ENCODE data around the gene CEP95.
A peak's percentile ranks its signal among the peaks of the same experiment; 100 is the strongest.

The CEP95 gene

GRCh38 chr17:64503821-64504768 is 2.7 kb upstream of the CEP95 start:
- H3K4me1 ChIP-seq (ENCODE audit: control insufficient read depth, insufficient read depth, low read length): peaks cover 34% of the 10 kb centered on the region
- H3K36me3 ChIP-seq (ENCODE audit: control insufficient read depth in 2 of 2, insufficient read depth in 2 of 2, low read length in 2 of 2): peaks cover 48 to 58% of the 10 kb centered on the region in 2 donors
- H3K27ac ChIP-seq (ENCODE audit: low read length): peak overlapping the region; percentile 100
- no peaks in the 10 kb centered on the region for H3K9me3 ChIP-seq (ENCODE audit: control insufficient read depth in 2 of 2, low read length in 2 of 2)
- H3K9ac ChIP-seq (ENCODE audit: low read length in 2 of 2): peak overlapping the region; percentile 100
- H3K4me3 ChIP-seq (ENCODE audit: low read length in 2 of 2): peak overlapping the region; percentile 98 to 100
- H3K27me3 ChIP-seq (ENCODE audit: control insufficient read depth in 1 of 2, insufficient read depth in 2 of 2, low read length in 2 of 2): no peaks in the 10 kb centered on the region

- peaks cover 49 to 53% of the 10 kb centered on the region in 2 donors for H3K36me3 ChIP-seq (ENCODE audit: control insufficient read depth in 2 of 2, insufficient read depth in 2 of 2, low read length in 2 of 2)
- H3K4me1 ChIP-seq (ENCODE audit: control insufficient read depth, insufficient read depth, low read length): peaks cover 32% of the 10 kb centered on the region
- H3K4me3 ChIP-seq (ENCODE audit: low read length in 2 of 2): peak overlapping the region; percentile 98 to 100
- H3K9me3 ChIP-seq (ENCODE audit: control insufficient read depth in 2 of 2, low read length in 2 of 2): no peaks in the 10 kb centered on the region
- H3K27ac ChIP-seq (ENCODE audit: low read length): peak overlapping the region; percentile 100
- H3K27me3 ChIP-seq (ENCODE audit: control insufficient read depth in 1 of 2, insufficient read depth in 2 of 2, low read length in 2 of 2): no peaks in the 10 kb centered on the region
- peak overlapping the region; percentile 100 for H3K9ac ChIP-seq (ENCODE audit: low read length in 2 of 2)
These were observed 1.9 kb upstream of the CEP95 start for GRCh38 chr17:64504769-64505339.

GRCh38 chr17:64505340-64506200 is 1.2 kb upstream of the CEP95 start:
- peaks cover 43 to 51% of the 10 kb centered on the region in 2 donors for H3K36me3 ChIP-seq (ENCODE audit: control insufficient read depth in 2 of 2, insufficient read depth in 2 of 2, low read length in 2 of 2)
- peaks cover 29% of the 10 kb centered on the region for H3K4me1 ChIP-seq (ENCODE audit: control insufficient read depth, insufficient read depth, low read length)
- no peaks in the 10 kb centered on the region for H3K27me3 ChIP-seq (ENCODE audit: control insufficient read depth in 1 of 2, insufficient read depth in 2 of 2, low read length in 2 of 2)
- no peaks in the 10 kb centered on the region for H3K9me3 ChIP-seq (ENCODE audit: control insufficient read depth in 2 of 2, low read length in 2 of 2)
- peak overlapping the region; percentile 98 to 100 for H3K4me3 ChIP-seq (ENCODE audit: low read length in 2 of 2)
- H3K27ac ChIP-seq (ENCODE audit: low read length): peak overlapping the region; percentile 100
- peak overlapping the region; percentile 100 for H3K9ac ChIP-seq (ENCODE audit: low read length in 2 of 2)

GRCh38 chr17:64506201-64506575 is 589 bp upstream of the CEP95 start, which contains the start of gene DDX5:
DDX5 (minus strand) TSS chr17:64506289; CDS start chr17:64506119, 170 bp downstream.
- H3K27ac ChIP-seq (ENCODE audit: low read length): peak within 1 kb of the TSS; percentile 100
- no peaks in the 10 kb centered on the region for H3K9me3 ChIP-seq (ENCODE audit: control insufficient read depth in 2 of 2, low read length in 2 of 2)
- H3K9ac ChIP-seq (ENCODE audit: low read length in 2 of 2): peak within 1 kb of the TSS; percentile 100
- H3K4me3 ChIP-seq (ENCODE audit: low read length in 2 of 2): peak within 1 kb of the TSS; percentile 98 to 100
- H3K4me1 ChIP-seq (ENCODE audit: control insufficient read depth, insufficient read depth, low read length): peaks cover 29% of the 10 kb centered on the region
- peaks cover 38 to 45% of the 10 kb centered on the region in 2 donors for H3K36me3 ChIP-seq (ENCODE audit: control insufficient read depth in 2 of 2, insufficient read depth in 2 of 2, low read length in 2 of 2)
- no peaks in the 10 kb centered on the region for H3K27me3 ChIP-seq (ENCODE audit: control insufficient read depth in 1 of 2, insufficient read depth in 2 of 2, low read length in 2 of 2)

GRCh38 chr17:64507413-64507782 is 621 bp downstream of the CEP95 start:
- peak overlapping the region; percentile 100 for H3K27ac ChIP-seq (ENCODE audit: low read length)
- H3K9me3 ChIP-seq (ENCODE audit: control insufficient read depth in 2 of 2, low read length in 2 of 2): no peaks in the 10 kb centered on the region
- no peaks in the 10 kb centered on the region for H3K27me3 ChIP-seq (ENCODE audit: control insufficient read depth in 1 of 2, insufficient read depth in 2 of 2, low read length in 2 of 2)
- peaks cover 28 to 43% of the 10 kb centered on the region in 2 donors for H3K36me3 ChIP-seq (ENCODE audit: control insufficient read depth in 2 of 2, insufficient read depth in 2 of 2, low read length in 2 of 2)
- H3K4me1 ChIP-seq (ENCODE audit: control insufficient read depth, insufficient read depth, low read length): peaks cover 21% of the 10 kb centered on the region
- peak overlapping the region; percentile 98 to 100 for H3K4me3 ChIP-seq (ENCODE audit: low read length in 2 of 2)
- H3K9ac ChIP-seq (ENCODE audit: low read length in 2 of 2): peak overlapping the region; percentile 100

GRCh38 chr17:64508683-64509082 is 1.9 kb downstream of the CEP95 start:
- Histone ChIP-seq H3K4me1 (ENCODE audit: control insufficient read depth, insufficient read depth, low read length) (peaks cover 14% of the 10 kb centered on the region), H3K4me3 (ENCODE audit: low read length in 2 of 2) (peak overlapping the region in 1 of 2 donors; percentile 100), H3K27ac (ENCODE audit: low read length) (no peak overlapping the region), H3K27me3 (ENCODE audit: control insufficient read depth in 1 of 2, insufficient read depth in 2 of 2, low read length in 2 of 2) (no peaks in the 10 kb centered on the region), H3K9ac (ENCODE audit: low read length in 2 of 2) (no peak overlapping the region), H3K36me3 (ENCODE audit: control insufficient read depth in 2 of 2, insufficient read depth in 2 of 2, low read length in 2 of 2) (peaks cover 15 to 40% of the 10 kb centered on the region in 2 donors), H3K9me3 (ENCODE audit: control insufficient read depth in 2 of 2, low read length in 2 of 2) (no peaks in the 10 kb centered on the region)

- no peak overlapping the region for H3K9ac ChIP-seq (ENCODE audit: low read length in 2 of 2)
- H3K4me3 ChIP-seq (ENCODE audit: low read length in 2 of 2): no peak overlapping the region
- no peaks in the 10 kb centered on the region for H3K27me3 ChIP-seq (ENCODE audit: control insufficient read depth in 1 of 2, insufficient read depth in 2 of 2, low read length in 2 of 2)
- H3K4me1 ChIP-seq (ENCODE audit: control insufficient read depth, insufficient read depth, low read length): peaks cover 9% of the 10 kb centered on the region
- H3K9me3 ChIP-seq (ENCODE audit: control insufficient read depth in 2 of 2, low read length in 2 of 2): no peaks in the 10 kb centered on the region
- H3K36me3 ChIP-seq (ENCODE audit: control insufficient read depth in 2 of 2, insufficient read depth in 2 of 2, low read length in 2 of 2): peaks cover 11 to 35% of the 10 kb centered on the region in 2 donors
- no peak overlapping the region for H3K27ac ChIP-seq (ENCODE audit: low read length)
These were observed 2.4 kb downstream of the CEP95 start for GRCh38 chr17:64509179-64509578.

- Histone ChIP-seq H3K9me3 (ENCODE audit: control insufficient read depth in 2 of 2, low read length in 2 of 2) (no peaks in the 10 kb centered on the region), H3K27me3 (ENCODE audit: control insufficient read depth in 1 of 2, insufficient read depth in 2 of 2, low read length in 2 of 2) (no peaks in the 10 kb centered on the region), H3K27ac (ENCODE audit: low read length) (no peak overlapping the region), H3K4me3 (ENCODE audit: low read length in 2 of 2) (no peak overlapping the region), H3K36me3 (ENCODE audit: control insufficient read depth in 2 of 2, insufficient read depth in 2 of 2, low read length in 2 of 2) (peaks cover 31 to 47% of the 10 kb centered on the region in 2 donors), H3K4me1 (ENCODE audit: control insufficient read depth, insufficient read depth, low read length) (no peaks in the 10 kb centered on the region), H3K9ac (ENCODE audit: low read length in 2 of 2) (no peak overlapping the region)
These were observed 8.6 kb downstream of the CEP95 start for GRCh38 chr17:64515419-64515818.

- Histone ChIP-seq H3K27me3 (ENCODE audit: control insufficient read depth in 1 of 2, insufficient read depth in 2 of 2, low read length in 2 of 2) (no peaks in the 10 kb centered on the region), H3K9me3 (ENCODE audit: control insufficient read depth in 2 of 2, low read length in 2 of 2) (no peaks in the 10 kb centered on the region), H3K4me3 (ENCODE audit: low read length in 2 of 2) (no peak overlapping the region), H3K36me3 (ENCODE audit: control insufficient read depth in 2 of 2, insufficient read depth in 2 of 2, low read length in 2 of 2) (peaks cover 32 to 49% of the 10 kb centered on the region in 2 donors), H3K4me1 (ENCODE audit: control insufficient read depth, insufficient read depth, low read length) (no peaks in the 10 kb centered on the region), H3K27ac (ENCODE audit: low read length) (no peak overlapping the region), H3K9ac (ENCODE audit: low read length in 2 of 2) (no peak overlapping the region)
These were observed 9.1 kb downstream of the CEP95 start for GRCh38 chr17:64515829-64516228.

- peaks cover 34 to 47% of the 10 kb centered on the region in 2 donors for H3K36me3 ChIP-seq (ENCODE audit: control insufficient read depth in 2 of 2, insufficient read depth in 2 of 2, low read length in 2 of 2)
- no peak overlapping the region for H3K27ac ChIP-seq (ENCODE audit: low read length)
- H3K4me3 ChIP-seq (ENCODE audit: low read length in 2 of 2): no peak overlapping the region
- no peaks in the 10 kb centered on the region for H3K4me1 ChIP-seq (ENCODE audit: control insufficient read depth, insufficient read depth, low read length)
- no peak overlapping the region for H3K9ac ChIP-seq (ENCODE audit: low read length in 2 of 2)
- no peaks in the 10 kb centered on the region for H3K9me3 ChIP-seq (ENCODE audit: control insufficient read depth in 2 of 2, low read length in 2 of 2)
- no peaks in the 10 kb centered on the region for H3K27me3 ChIP-seq (ENCODE audit: control insufficient read depth in 1 of 2, insufficient read depth in 2 of 2, low read length in 2 of 2)
These were observed 12.8 kb downstream of the CEP95 start for GRCh38 chr17:64519601-64520000.
